ENCODE data around the gene ATXN1. TPM values are rescaled to one million over a fixed set of nuclear protein-coding genes. Genes with fewer than 3 reads are reported as not detected.

The ATXN1 gene
- total and polyA plus RNA-seq, 2 of the 8 experiments (the other 6 are each of a cell fraction or from before 2014, with no cell fraction given) = 1.6 to 4.0 TPM

- TF ChIP-seq CHD7 (IDR thresholded peaks at IDR 0.05; ENCODE audit: insufficient replicate concordance, low read length) (no peak), NRF1 (IDR thresholded peaks at IDR 0.05; ENCODE audit: low read depth, low read length) (no peak), GTF2F1 (IDR thresholded peaks at IDR 0.05; ENCODE audit: borderline replicate concordance, low read depth, low read length) (no peak), BCL11A (IDR thresholded peaks at IDR 0.05; ENCODE audit: low read depth in 2 of 2, low read length in 2 of 2) (no peak), RNF2 (IDR thresholded peaks at IDR 0.05; ENCODE audit: borderline replicate concordance, low read depth, low read length, missing control alignments, poor library complexity, severe bottlenecking) (no peak), CREB1 (IDR thresholded peaks at IDR 0.05) (no peak), SAP30 (IDR thresholded peaks at IDR 0.05; ENCODE audit: insufficient read depth, insufficient replicate concordance, low read length) (no peak), SIRT6 (IDR thresholded peaks at IDR 0.05; ENCODE audit: low read length) (no peak), NANOG (IDR thresholded peaks at IDR 0.05; ENCODE audit: insufficient read depth, low read depth, low read length, poor library complexity, severe bottlenecking) (no peak), RAD21 (IDR thresholded peaks at IDR 0.05 in 1 of 2, conservative IDR thresholded peaks at IDR 0.05 in 1 of 2; ENCODE audit: low read depth in 2 of 2, low read length in 2 of 2) (no peak), SIX5 (IDR thresholded peaks at IDR 0.05; ENCODE audit: low read depth, low read length) (no peak)
Observed at GRCh38 chr6:16360365-16360764, 400.9 kb downstream of the ATXN1 start (continued).
